ENCODE results near the gene LMX1A. TPM values are rescaled to one million over a fixed set of nuclear protein-coding genes. Genes with fewer than 3 reads are reported as not detected.

LMX1A gene
- total RNA-seq, 1 donor from 2014 or later, result not detected

GRCh38 chr1:165173409-165173808, 183.1 kb downstream of the LMX1A start:
- Histone ChIP-seq H3K27me3 (no peaks in the 10 kb centered on the region), H3K27ac (no peak overlapping the region), H3K9me3 (no peaks in the 10 kb centered on the region), H3K4me3 (no peak overlapping the region), H3K36me3 (no peaks in the 10 kb centered on the region), H3K4me1 (no peaks in the 10 kb centered on the region)
- intact Hi-C loops (cut with DNase I), result no loop called here
- TF ChIP-seq POLR2AphosphoS5 (IDR thresholded peaks at IDR 0.05; ENCODE audit: insufficient read depth in 1 of 2, low read depth in 1 of 2) (peak in 1 of 2 donors; percentile 33), CTCF (IDR thresholded peaks at IDR 0.05) (no peak), POLR2A (IDR thresholded peaks at IDR 0.05) (no peak)
- no peak for DNase-seq (ENCODE audit: extremely low spot score in 2 of 2)

- Histone ChIP-seq H3K4me3 (no peak overlapping the region), H3K27me3 (no peaks in the 10 kb centered on the region), H3K4me1 (no peaks in the 10 kb centered on the region), H3K9me3 (no peaks in the 10 kb centered on the region), H3K36me3 (no peaks in the 10 kb centered on the region), H3K27ac (no peak overlapping the region)
- no peak for TF ChIP-seq POLR2A (IDR thresholded peaks at IDR 0.05)
- TF ChIP-seq POLR2AphosphoS5 (IDR thresholded peaks at IDR 0.05; ENCODE audit: insufficient read depth in 1 of 2, low read depth in 1 of 2), result no peak
- no peak for TF ChIP-seq CTCF (IDR thresholded peaks at IDR 0.05)
- intact Hi-C loops (cut with DNase I), result no loop called here
- no peak for DNase-seq (ENCODE audit: extremely low spot score in 2 of 2)
These were observed 183.8 kb downstream of the LMX1A start for GRCh38 chr1:165172666-165173065.

DNA sequence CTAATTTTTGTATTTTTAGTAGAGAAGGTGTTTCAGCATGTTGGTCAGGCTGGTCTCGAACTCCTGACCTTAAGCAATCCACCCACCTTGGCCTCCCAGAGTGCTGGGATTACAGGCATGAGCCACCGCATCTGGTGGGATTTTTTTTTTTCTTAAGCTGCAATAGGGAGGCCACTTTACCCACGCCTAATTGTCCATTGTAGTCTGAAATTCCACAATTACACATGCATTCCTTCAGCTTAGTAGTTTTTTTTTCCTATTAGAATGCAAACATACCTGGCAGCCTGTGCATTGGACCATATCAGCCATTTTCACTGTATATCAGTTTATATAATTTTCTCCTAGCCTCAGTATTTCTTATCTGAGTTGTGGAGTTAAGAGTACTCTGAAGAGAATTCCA, 186.8 kb downstream of the LMX1A start:
- no peaks in the 10 kb centered on the region for H3K9me3 ChIP-seq
- H3K27me3 ChIP-seq, result no peaks in the 10 kb centered on the region
- TF ChIP-seq POLR2AphosphoS5 (IDR thresholded peaks at IDR 0.05; ENCODE audit: insufficient read depth in 1 of 2, low read depth in 1 of 2), result no peak
- TF ChIP-seq POLR2A (IDR thresholded peaks at IDR 0.05), result no peak
- no peak for TF ChIP-seq CTCF (IDR thresholded peaks at IDR 0.05)
- DNase-seq (ENCODE audit: extremely low spot score in 2 of 2), result peak in 1 of 2 donors; percentile 6
- no peak overlapping the region for H3K4me3 ChIP-seq
- H3K36me3 ChIP-seq, result no peaks in the 10 kb centered on the region
- no peak overlapping the region for H3K27ac ChIP-seq
- intact Hi-C loops (cut with DNase I), result no loop called here
- H3K4me1 ChIP-seq, result no peaks in the 10 kb centered on the region

- Histone ChIP-seq H3K9me3 (no peaks in the 10 kb centered on the region), H3K36me3 (no peaks in the 10 kb centered on the region), H3K27me3 (no peaks in the 10 kb centered on the region), H3K27ac (no peak overlapping the region), H3K4me1 (no peaks in the 10 kb centered on the region), H3K4me3 (no peak overlapping the region)
- peak in 1 of 2 donors; percentile 70 for DNase-seq (ENCODE audit: extremely low spot score in 2 of 2)
- TF ChIP-seq POLR2A (IDR thresholded peaks at IDR 0.05), result no peak
- intact Hi-C loops (cut with DNase I), result no loop called here
These were observed 187.5 kb downstream of the LMX1A start for GRCh38 chr1:165169028-165169427.

GRCh38 chr1:165168467-165168866, 188.0 kb downstream of the LMX1A start:
- no peaks in the 10 kb centered on the region for H3K27me3 ChIP-seq

More at GRCh38 chr1:165168467-165168866, 188.0 kb downstream of the LMX1A start:
- intact Hi-C loops (cut with DNase I), result no loop called here
- no peaks in the 10 kb centered on the region for H3K9me3 ChIP-seq
- H3K27ac ChIP-seq, result no peak overlapping the region
- H3K36me3 ChIP-seq, result no peaks in the 10 kb centered on the region
- TF ChIP-seq CTCF (IDR thresholded peaks at IDR 0.05) (no peak), POLR2AphosphoS5 (IDR thresholded peaks at IDR 0.05; ENCODE audit: insufficient read depth in 1 of 2, low read depth in 1 of 2) (no peak)
- no peak overlapping the region for H3K4me3 ChIP-seq
- no peaks in the 10 kb centered on the region for H3K4me1 ChIP-seq
- DNase-seq (ENCODE audit: extremely low spot score in 2 of 2), result peak in 1 of 2 donors; percentile 42
